PC-3 (cell line): Measurements from ENCODE around the gene APOH. TPM values are rescaled to one million over a fixed set of nuclear protein-coding genes. Genes with fewer than 3 reads are reported as not detected.

Experiments used
- ATAC-seq: fragments of 200-7000 bp; cut with Tn5 transposase; 2 replicates; pipeline ENCODE4 v1.9.1; 2020; ENCODE audit warnings: mild to moderate bottlenecking, moderate library complexity
- BruUV-seq: library from RNA; stranded (reverse); fragments of 400-500 nt; replicated peaks from 2 replicates; lab custom pipeline; 2021; lab: Mats Ljungman, UMichigan
- CTCF ChIA-PET: fragments of 300-600 bp; sonication (Branson Sonifier 250); formaldehyde crosslinking; loops from one replicate; lab custom pipeline; 2022; ENCODE audit warnings: antibody characterized with exemption; lab: Charles Lee
- POLR2A ChIA-PET: fragments of 300-600 bp; sonication (Branson Sonifier 250); formaldehyde crosslinking; loops from one replicate; lab custom pipeline; 2022; ENCODE audit warnings: antibody characterized with exemption; ENCODE audit not compliant: unreplicated experiment; lab: Charles Lee
- DNase-seq: peaks from one replicate; pipeline ENCODE4 v3.0.0-alpha.2; 2015
- H2AFZ ChIP-seq: fragments of 300-600 bp; sonication (generic); 2 replicates; pipeline ENCODE4 v1.6.0; 2016; ENCODE audit warnings: antibody characterized with exemption, low read length
- H3F3A ChIP-seq: fragments of 300-600 bp; sonication (generic); one replicate; pipeline ENCODE4 v1.6.0; 2017; ENCODE audit warnings: antibody characterized with exemption, low read length, control low read depth, mild to moderate bottlenecking; ENCODE audit not compliant: unreplicated experiment
- H3K27ac ChIP-seq: fragments of 300-600 bp; sonication (generic); 2 replicates; pipeline ENCODE4 v1.5.1; 2016; ENCODE audit warnings: mild to moderate bottlenecking, low read length
- H3K27me3 ChIP-seq: fragments of 300-600 bp; sonication (generic); 2 replicates; pipeline ENCODE4 v1.6.1; 2016; ENCODE audit warnings: low read length, mixed read lengths
- H3K36me3 ChIP-seq: fragments of 300-600 bp; sonication (generic); 2 replicates; pipeline ENCODE4 v1.6.1; 2016; ENCODE audit warnings: low read depth, mixed run types, low read length, mixed read lengths
- H3K4me1 ChIP-seq: fragments of 300-600 bp; sonication (generic); 2 replicates; pipeline ENCODE4 v1.5.1; 2016; ENCODE audit warnings: low read length; ENCODE audit not compliant: insufficient read depth
- H3K4me2 ChIP-seq: fragments of 300-600 bp; sonication (generic); 2 replicates; pipeline ENCODE4 v1.6.0; 2016; ENCODE audit warnings: low read length
- H3K4me3 ChIP-seq: fragments of 300-600 bp; sonication (generic); 2 replicates; pipeline ENCODE4 v1.5.1; 2016; ENCODE audit warnings: mild to moderate bottlenecking, low read length, mixed read lengths
- H3K79me2 ChIP-seq: fragments of 300-600 bp; sonication (generic); 2 replicates; pipeline ENCODE4 v1.6.1; 2017; ENCODE audit warnings: low read length, mixed read lengths
- H3K9ac ChIP-seq: fragments of 300-600 bp; sonication (generic); 2 replicates; pipeline ENCODE4 v1.6.0; 2016; ENCODE audit warnings: mild to moderate bottlenecking, low read length
- H3K9me2 ChIP-seq: fragments of 300-600 bp; sonication (generic); replicated peaks from 2 replicates; pipeline ENCODE4 v1.6.1; 2016; ENCODE audit warnings: mixed run types, low read length, mixed read lengths
- H3K9me3 ChIP-seq: fragments of 300-600 bp; sonication (generic); 2 replicates; pipeline ENCODE4 v1.6.1; 2016; ENCODE audit warnings: low read length, mixed read lengths
- H4K20me1 ChIP-seq: fragments of 300-600 bp; sonication (generic); 2 replicates; pipeline ENCODE4 v1.6.1; 2016; ENCODE audit warnings: low read length, mixed read lengths
- EZH2 ChIP-seq: fragments of 300-600 bp; sonication (generic); IDR thresholded peaks from one replicate; pipeline ENCODE4 v1.6.1; 2017; ENCODE audit warnings: antibody characterized with exemption, mild to moderate bottlenecking, low read length; ENCODE audit not compliant: unreplicated experiment
- EZH2phosphoT487 ChIP-seq: fragments of 300-600 bp; sonication (generic); IDR thresholded peaks from 2 replicates; pipeline ENCODE4 v1.6.1; 2018; ENCODE audit warnings: mild to moderate bottlenecking, antibody characterized with exemption, low read length, borderline replicate concordance
- intact Hi-C: fragments of 100-400 bp; cut with micrococcal nuclease; formaldehyde crosslinking; loops from 2 replicates; pipeline ENCODE4 v1.9.0; 2023
- total RNA-seq: library from RNA; depleted of rRNA; stranded (reverse); fragments of >200 nt; gene quantifications from 2 replicates; pipeline ENCODE4 v1.2.3, GENCODE V29; 2014
- TF ChIP-seq, protein P1 (sequence below): fragments of 300-600 bp; sonication (generic); conservative IDR thresholded peaks from 2 replicates; pipeline ENCODE4 v1.5.1; 2017; ENCODE audit warnings: antibody characterized with exemption, low read depth, mild to moderate bottlenecking, low read length

APOH gene
- total RNA-seq, 1 experiment from 2014 or later = not detected

DNA sequence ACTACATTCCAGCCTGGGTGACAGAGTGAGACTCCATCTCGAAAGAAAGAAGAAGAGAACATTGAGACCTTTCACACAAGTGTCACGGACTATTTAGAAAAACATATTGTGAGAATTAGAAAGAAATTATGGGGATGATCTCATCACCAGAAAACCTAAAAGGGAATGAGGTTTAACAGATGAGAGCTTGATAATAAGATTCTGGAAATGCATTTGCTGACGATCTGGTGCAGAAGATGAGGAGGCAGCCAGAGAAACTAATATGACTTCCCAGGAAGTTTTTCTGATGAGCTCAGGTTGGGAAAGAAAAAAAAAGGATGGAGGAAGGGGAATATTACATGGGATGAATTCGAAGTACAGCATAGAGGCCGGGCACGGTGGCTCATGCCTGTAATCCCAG is 10.8 kb upstream of the APOH start:
- intact Hi-C loops = loop anchor here (2.0 kb wide), 1 partner anchor 39 kb away; no protein-coding TSS in a partner anchor
- Histone ChIP-seq H3K36me3 (no peaks in the 10 kb centered on the region), H3K4me1 (peaks cover 16% of the 10 kb centered on the region), H3K27ac (peak overlapping the region; percentile 15; the same call in 1 of the 2 replicates), H3K9me2 (no peaks in the 10 kb centered on the region), H3F3A (no peaks in the 10 kb centered on the region), H3K4me2 (peak overlapping the region; percentile 7; the same call in 1 of the 2 replicates), H3K27me3 (no peaks in the 10 kb centered on the region), H3K9ac (no peak overlapping the region), H4K20me1 (no peaks in the 10 kb centered on the region), H2AFZ (no peak overlapping the region), H3K4me3 (no peak overlapping the region), H3K79me2 (no peaks in the 10 kb centered on the region), H3K9me3 (no peaks in the 10 kb centered on the region)
- CTCF ChIA-PET = no interaction called here
- no TSS peak for BruUV-seq
- TF ChIP-seq EZH2phosphoT487 (no peak), EZH2 (no peak)
- TF ChIP-seq, protein P1, sequence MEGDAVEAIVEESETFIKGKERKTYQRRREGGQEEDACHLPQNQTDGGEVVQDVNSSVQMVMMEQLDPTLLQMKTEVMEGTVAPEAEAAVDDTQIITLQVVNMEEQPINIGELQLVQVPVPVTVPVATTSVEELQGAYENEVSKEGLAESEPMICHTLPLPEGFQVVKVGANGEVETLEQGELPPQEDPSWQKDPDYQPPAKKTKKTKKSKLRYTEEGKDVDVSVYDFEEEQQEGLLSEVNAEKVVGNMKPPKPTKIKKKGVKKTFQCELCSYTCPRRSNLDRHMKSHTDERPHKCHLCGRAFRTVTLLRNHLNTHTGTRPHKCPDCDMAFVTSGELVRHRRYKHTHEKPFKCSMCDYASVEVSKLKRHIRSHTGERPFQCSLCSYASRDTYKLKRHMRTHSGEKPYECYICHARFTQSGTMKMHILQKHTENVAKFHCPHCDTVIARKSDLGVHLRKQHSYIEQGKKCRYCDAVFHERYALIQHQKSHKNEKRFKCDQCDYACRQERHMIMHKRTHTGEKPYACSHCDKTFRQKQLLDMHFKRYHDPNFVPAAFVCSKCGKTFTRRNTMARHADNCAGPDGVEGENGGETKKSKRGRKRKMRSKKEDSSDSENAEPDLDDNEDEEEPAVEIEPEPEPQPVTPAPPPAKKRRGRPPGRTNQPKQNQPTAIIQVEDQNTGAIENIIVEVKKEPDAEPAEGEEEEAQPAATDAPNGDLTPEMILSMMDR = no peak
- POLR2A ChIA-PET = interaction anchor here (0.6 kb wide), 1 partner anchor 577 kb away, joined by 3 read pairs; no protein-coding TSS in a partner anchor
- no peak for ATAC-seq
- DNase-seq = no peak

GRCh38 chr17:66235377-66235994 is 6.3 kb upstream of the APOH start:
- no peak for ATAC-seq
- BruUV-seq = no TSS peak

DNA sequence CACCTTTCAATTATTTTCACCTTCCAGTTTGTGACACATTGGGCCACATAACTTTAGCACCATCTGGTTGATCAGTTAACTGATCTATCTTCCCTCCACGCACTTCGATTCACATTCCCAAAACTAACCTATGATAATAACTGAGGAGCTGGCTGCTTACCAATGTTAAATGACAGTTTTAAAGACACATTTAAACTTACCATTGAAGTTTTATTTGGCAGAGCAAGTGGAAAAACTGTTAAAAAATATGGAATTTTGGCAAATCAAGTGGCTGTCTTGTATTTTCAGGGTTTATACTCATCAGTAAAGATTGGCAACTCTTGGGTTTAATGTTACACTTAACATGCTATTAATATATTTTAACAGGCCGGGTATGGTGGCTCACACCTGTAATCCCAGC is 5.4 kb upstream of the APOH start:
- ATAC-seq = no peak
- Histone ChIP-seq H3K4me2 (no peak overlapping the region), H3K4me1 (no peaks in the 10 kb centered on the region), H2AFZ (no peak overlapping the region), H3K9ac (no peak overlapping the region), H3F3A (no peaks in the 10 kb centered on the region), H3K36me3 (no peaks in the 10 kb centered on the region), H3K4me3 (no peak overlapping the region), H3K79me2 (no peaks in the 10 kb centered on the region), H3K9me2 (no peaks in the 10 kb centered on the region), H3K9me3 (no peaks in the 10 kb centered on the region), H4K20me1 (no peaks in the 10 kb centered on the region), H3K27ac (no peak overlapping the region), H3K27me3 (no peaks in the 10 kb centered on the region)
- no peak for TF ChIP-seq EZH2
- intact Hi-C loops = no loop called here
- POLR2A ChIA-PET = no interaction called here
- CTCF ChIA-PET = interaction anchor here (0.7 kb wide), 1 partner anchor 1469 kb away, joined by 5 read pairs; no protein-coding TSS in a partner anchor
- DNase-seq = no peak
- no TSS peak for BruUV-seq

More at GRCh38 chr17:66235377-66235994, 6.3 kb upstream of the APOH start:
- intact Hi-C loops = no loop called here
- Histone ChIP-seq H3K4me2 (no peak overlapping the region), H3K9me3 (no peaks in the 10 kb centered on the region), H3K9ac (no peak overlapping the region), H2AFZ (no peak overlapping the region), H3K27me3 (no peaks in the 10 kb centered on the region), H3K9me2 (no peaks in the 10 kb centered on the region), H3K36me3 (no peaks in the 10 kb centered on the region), H4K20me1 (no peaks in the 10 kb centered on the region), H3K4me1 (peaks cover 6% of the 10 kb centered on the region), H3K79me2 (no peaks in the 10 kb centered on the region), H3K27ac (no peak overlapping the region), H3F3A (no peaks in the 10 kb centered on the region), H3K4me3 (no peak overlapping the region)
- no peak for DNase-seq
- TF ChIP-seq, protein P1 = no peak
- TF ChIP-seq EZH2 = no peak
- TF ChIP-seq EZH2phosphoT487 = no peak
- CTCF ChIA-PET = no interaction called here
- POLR2A ChIA-PET = no interaction called here
